ENCODE results near the gene CYREN.
"Not testable (repeated sequence)": the region's sequence is repeated elsewhere in the genome, so short reads cannot be mapped to it uniquely, and the experiment has no call there.

CYREN gene

GRCh38 chr7:135170274-135170997 lies at the start of gene CYREN:
Gene CYREN, minus strand, starts transcription at chr7:135170707. Its CDS starts 1,785 bp downstream, at chr7:135168922.
- peak; percentile 88 for DNase-seq (ENCODE audit: low spot score)

GRCh38 chr7:135217645-135218509 lies 47.4 kb upstream of the CYREN start:
- DNase-seq (ENCODE audit: low spot score) = no peak

DNA sequence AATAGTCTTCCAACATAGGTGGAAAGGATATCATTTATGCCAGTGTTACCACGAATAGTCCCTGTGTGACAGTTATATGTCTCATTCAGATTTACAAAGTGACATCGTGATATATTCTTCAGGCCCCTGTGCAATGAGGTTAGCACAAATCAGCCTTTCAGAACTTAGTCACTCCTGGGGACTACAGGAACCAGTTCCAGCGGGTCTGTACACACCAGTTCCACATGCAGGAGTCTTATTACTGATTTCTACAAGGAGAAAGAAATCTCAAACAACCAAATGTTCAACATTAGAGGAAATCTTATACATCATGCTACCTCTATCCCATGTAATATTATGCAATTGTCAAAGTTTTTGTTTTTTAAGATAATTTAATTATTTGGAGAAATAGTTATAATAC lies 45.2 kb upstream of the CYREN start:
- no peak for DNase-seq (ENCODE audit: low spot score)

DNA sequence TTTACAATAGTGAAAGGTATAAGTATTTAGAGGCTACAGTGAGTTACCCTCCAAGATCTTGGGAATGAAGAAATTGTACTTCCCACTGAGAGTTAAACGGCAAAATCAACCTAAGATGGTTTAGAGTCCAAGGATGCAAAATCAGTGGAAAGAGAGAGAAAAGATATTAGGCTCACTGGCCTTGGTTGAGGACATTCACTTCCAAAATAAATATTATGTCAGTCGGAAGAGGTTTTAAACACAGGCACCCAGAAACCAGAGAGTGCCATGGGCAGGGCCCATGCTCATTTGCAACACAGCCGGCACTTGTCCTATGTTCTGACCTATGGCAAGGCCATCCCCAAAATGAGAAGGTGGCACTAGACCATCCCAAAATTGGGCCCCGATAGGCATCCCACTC lies 44.7 kb upstream of the CYREN start:
- no peak for DNase-seq (ENCODE audit: low spot score)

GRCh38 chr7:135213831-135214230 lies 43.3 kb upstream of the CYREN start:
- no peak for DNase-seq (ENCODE audit: low spot score)

GRCh38 chr7:135211946-135212685 lies 41.6 kb upstream of the CYREN start:
- not testable (repeated sequence) for DNase-seq (ENCODE audit: low spot score)

DNA sequence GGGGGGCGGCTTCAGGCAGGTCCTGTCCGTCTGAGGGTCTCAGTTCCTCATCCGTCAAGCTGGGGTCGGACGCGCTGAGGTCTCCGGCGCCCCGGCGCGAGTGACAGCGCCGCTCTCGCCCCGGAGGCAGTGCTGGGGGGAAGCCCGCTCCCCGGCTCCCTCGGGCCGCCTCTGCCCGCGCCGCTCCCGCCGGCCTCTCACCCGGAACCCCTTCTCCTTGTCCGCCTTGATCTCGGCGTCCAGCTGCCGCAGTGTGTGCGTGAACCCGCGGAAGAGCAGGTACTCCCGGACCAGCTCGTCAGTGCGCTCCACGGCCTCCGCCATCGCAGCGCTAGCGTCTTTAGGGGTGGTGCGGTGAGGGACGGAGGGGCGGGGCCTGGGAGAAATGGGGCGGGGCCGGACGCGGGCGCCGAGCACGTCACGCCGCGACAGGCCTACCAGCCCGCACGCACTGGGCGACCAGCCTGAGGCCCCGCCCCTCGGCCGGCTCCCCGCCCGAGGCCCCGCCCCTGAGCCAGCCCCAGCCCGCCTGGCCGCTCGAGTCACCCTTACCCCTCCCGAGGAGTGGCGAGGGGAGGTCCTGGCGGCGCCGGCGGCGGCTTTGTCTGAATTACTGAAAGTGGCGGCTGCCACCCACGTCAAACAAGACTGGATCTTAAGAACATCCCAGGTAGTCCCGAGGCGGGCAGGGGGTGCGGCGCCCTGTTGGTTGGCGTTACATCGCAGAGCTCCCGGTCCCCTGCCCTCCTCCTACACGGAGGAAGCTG lies 40.9 kb upstream of the CYREN start, which contains the start of gene WDR91:
WDR91 (minus strand) TSS at position 348 of the 767 bp plus-strand sequence; CDS start at position 324, 24 bp downstream.
- DNase-seq (ENCODE audit: low spot score) = peak; percentile 97

GRCh38 chr7:135210888-135211178 lies 40.3 kb upstream of the CYREN start:
- no peak for DNase-seq (ENCODE audit: low spot score)

DNA sequence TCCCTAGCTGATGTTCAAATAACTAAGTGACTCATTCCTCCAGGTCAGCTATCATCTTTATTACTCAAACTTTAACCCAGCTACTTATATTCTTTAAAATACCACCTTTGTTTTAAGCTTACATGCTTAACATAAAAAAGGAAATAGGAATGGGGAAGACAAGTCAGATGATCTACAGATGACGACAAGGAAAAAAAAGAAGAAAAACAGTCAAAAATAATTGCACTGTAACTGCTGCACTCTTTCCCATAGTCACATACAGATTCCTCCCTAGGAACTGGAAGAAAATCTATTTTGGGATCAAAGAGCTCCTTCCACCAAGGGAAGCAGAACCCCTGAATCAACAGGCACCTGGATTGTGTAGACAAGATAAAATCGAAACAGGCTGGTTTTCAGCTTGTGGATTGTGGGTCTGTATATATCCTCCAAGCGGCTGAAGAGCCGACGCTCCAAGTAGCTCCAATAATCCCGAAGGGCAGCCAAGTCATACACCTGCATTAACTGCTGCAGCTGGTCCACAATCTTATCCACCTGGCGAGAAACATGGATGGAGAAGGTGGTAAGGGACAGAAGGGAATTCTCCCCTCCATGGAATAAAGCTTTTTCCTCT lies 38.8 kb upstream of the CYREN start:
- DNase-seq (ENCODE audit: low spot score) = no peak

DNA sequence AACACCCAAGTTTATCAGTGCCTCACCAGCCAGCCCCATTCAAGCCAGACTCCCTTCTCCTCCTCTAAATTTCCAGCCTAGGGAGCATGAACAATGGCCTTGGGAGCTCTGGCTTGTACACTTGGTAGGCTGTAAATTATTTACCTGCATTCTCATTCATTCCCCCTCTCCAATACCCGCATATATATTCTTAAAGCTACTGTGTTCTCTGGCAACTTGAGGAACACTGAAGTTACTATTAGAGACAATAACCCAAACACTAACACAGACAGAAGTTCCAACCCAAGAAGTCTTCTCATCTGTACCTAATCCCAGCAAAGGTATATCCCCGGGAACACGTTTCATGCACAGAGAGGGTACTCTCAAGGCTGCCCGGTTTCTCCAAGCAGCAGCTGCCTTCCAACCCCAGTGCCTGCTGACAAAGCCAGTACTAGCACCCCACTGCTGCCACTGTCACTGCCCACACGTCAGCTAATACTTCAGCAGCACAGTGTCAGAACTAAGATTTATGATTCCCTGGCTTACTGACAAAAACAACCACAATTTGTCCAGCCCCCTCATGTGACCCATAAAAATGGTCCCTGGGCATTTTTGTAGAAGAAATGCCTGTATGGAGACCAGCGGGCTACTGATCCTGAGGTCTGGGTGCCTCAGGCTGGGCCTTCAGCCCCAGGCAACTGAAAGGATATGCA lies 37.7 kb upstream of the CYREN start:
- no peak for DNase-seq (ENCODE audit: low spot score)

GRCh38 chr7:135207406-135208101 lies 37.0 kb upstream of the CYREN start:
- no peak for DNase-seq (ENCODE audit: low spot score)

GRCh38 chr7:135206941-135207391 lies 36.5 kb upstream of the CYREN start:
- no peak for DNase-seq (ENCODE audit: low spot score)

- DNase-seq (ENCODE audit: low spot score) = no peak
Observed at GRCh38 chr7:135205850-135206249, 35.3 kb upstream of the CYREN start.

DNA sequence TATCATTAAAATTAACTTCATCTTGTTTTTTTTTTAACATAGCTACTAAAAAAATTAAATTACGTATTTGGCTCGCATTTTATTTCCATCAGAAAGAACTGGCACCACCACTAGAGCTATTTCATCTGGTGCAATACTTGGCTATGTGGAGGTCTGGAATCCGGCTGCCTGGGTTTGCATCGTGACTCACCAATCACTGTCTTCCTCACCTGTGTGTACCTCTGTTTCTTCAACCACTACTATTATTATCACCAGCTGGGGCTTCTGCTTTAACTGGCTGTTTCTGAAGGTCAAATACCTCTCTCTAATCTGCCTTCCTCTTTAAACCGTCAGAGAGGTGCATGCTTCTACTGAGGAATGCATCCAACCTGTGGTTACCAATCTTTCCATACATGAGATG lies 34.4 kb upstream of the CYREN start:
- no peak for DNase-seq (ENCODE audit: low spot score)

DNA sequence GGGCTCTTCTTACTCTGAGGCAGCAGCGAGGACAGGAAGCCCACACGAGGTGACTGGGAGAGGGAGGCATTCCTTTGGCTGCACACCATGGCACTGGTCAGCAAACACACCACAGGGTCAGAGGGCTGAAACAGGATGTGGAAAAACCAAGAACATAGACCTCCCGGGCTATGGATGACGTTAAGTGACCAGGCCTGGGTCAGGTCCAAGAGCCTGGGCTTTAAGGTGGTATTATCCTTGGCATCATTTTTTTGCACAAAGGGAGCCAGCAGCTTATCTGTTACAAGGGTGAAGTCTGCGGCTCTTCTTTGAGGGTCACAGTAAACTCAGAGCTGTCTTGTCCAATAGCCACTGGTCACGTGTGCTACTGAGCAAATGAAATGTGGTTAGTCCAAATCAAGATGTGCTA lies 33.8 kb upstream of the CYREN start:
- DNase-seq (ENCODE audit: low spot score) = no peak

DNA sequence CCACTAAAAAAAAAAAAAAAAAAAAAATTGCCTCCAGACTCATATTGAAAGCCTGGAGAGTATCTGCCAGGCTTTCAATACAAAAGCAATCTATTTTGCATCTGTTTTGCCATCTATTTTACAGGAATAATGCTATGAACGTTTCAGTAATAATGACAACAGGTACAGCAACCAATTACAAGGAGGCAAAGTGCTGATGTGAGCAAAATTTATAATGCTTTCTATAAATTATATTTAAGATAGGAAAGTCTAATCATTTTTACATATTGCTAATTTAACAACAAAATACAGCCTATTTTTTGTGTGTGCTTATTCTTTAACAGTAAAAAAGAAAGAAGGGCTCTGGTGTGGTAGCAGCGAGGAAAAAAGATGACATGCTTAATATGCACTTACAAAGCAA lies 30.8 kb upstream of the CYREN start:
- DNase-seq (ENCODE audit: low spot score) = no peak

DNA sequence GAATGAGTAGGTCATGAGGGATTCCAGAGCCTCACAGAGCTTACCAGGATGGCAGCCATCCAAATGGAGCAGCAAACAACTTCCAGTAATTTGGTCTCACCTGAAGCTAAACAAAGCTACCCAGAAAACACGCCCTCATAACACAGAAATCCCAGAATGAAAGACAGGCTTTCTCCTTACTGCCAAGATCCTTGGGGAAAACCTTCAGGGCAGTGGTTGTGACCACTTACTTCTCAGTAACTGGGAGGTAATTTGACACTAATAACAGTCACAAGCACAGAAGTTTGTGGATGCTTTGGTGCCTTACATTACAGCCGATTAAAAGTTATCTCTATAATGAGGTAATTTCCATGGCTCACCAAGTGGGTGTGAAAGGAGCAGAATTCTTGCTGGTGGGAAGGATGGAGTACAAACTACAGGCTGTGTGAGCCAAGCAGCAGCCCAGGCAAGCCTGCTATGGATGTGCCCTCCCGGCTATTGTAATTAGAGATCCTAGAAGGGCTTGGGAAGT lies 30.4 kb upstream of the CYREN start:
- no peak for DNase-seq (ENCODE audit: low spot score)

DNA sequence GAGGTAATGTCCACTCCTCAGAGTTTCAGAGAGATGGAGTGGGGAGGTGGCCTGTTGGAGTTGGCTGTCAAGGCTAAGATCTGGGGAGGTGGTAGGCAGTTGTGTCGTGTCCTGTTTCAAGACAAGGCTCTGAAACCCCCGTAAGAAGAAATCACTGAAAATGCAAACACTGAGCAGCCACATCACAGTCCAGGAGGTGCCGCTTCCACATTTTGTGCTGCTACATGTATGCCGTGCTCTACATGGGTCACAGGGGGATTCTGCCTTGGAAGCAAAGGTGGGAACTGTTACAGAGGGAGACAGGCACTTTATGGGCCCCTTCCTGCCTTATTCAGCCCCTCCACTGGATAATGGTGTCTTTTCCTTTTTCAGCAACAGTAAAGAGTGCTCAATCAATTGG lies 28.9 kb upstream of the CYREN start:
- no peak for DNase-seq (ENCODE audit: low spot score)

DNA sequence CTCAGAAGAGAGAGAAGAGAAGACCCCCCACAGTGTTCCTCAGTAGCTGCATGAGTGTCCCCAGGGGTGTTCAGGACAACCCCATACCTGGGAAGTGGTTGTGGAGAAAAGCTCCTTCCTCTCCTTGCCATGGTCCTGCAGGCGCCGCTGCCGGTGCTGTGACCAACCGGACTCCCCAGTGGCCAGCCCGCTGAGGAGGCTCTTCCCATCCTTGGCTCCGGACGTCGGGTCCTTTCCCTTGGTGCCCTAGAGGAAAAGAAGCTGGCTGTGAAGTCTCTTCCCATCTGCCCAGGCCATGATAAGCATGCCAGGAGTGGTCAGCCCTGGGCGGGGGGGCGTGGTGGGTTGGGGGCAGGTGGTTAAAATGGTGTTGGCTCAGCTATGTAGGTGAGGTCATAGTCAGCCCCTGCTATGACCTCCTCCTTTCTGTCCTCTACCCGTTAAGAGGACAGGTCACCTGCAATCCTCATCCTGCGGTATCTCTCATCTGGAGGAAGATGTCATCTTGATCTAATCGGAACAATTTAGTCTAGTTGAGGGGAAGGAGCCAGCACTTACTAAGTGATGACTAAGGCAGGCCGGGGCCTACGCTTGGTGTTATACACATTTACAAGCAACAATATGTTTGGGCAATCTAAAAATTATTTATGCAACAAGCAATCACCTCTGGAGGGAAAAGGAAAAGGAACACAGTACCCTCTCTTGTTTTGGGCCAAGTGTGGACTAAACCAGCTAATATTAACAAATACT lies 27.6 kb upstream of the CYREN start:
- DNase-seq (ENCODE audit: low spot score) = no peak
